ENCODE results near the gene PLEKHG4. TPM values are rescaled to one million over a fixed set of nuclear protein-coding genes. Genes with fewer than 3 reads are reported as not detected.

Gene PLEKHG4
- total RNA-seq, 1 experiment from 2014 or later: 38.5 TPM

- no peaks in the 10 kb centered on the region for H3K9me3 ChIP-seq (ENCODE audit: control insufficient read depth in 1 of 2, insufficient read depth in 1 of 2, low read depth in 1 of 2, low read length in 2 of 2)
- no peak for TF ChIP-seq FOSL1 (IDR thresholded peaks at IDR 0.05; ENCODE audit: low read depth)
- TF ChIP-seq SIN3A (IDR thresholded peaks at IDR 0.05; ENCODE audit: low read depth): no peak
- no peak for TF ChIP-seq CTCF (IDR thresholded peaks at IDR 0.05 in 2 of 3, conservative IDR thresholded peaks at IDR 0.05 in 1 of 3; ENCODE audit: borderline replicate concordance in 1 of 3, insufficient read depth in 1 of 3, low read depth in 2 of 3, low read length in 2 of 3)
- no peak for TF ChIP-seq POLR2A (IDR thresholded peaks at IDR 0.05; ENCODE audit: borderline replicate concordance, extremely low read depth, insufficient read depth, insufficient read length)
- no peak for TF ChIP-seq RAD21 (IDR thresholded peaks at IDR 0.05; ENCODE audit: low read depth)
- TF ChIP-seq ZFX (IDR thresholded peaks at IDR 0.05): no peak
- TF ChIP-seq EZH2 (IDR thresholded peaks at IDR 0.05): no peak
- no peak for TF ChIP-seq EGR1 (IDR thresholded peaks at IDR 0.05; ENCODE audit: low read depth)
- no peak for TF ChIP-seq SP1 (IDR thresholded peaks at IDR 0.05; ENCODE audit: low read depth)
- no peak for TF ChIP-seq ZNF274 (IDR thresholded peaks at IDR 0.05; ENCODE audit: low read depth, low read length)
- no peak for TF ChIP-seq SRF (IDR thresholded peaks at IDR 0.05; ENCODE audit: low read depth)
- no peak for TF ChIP-seq TCF7L2 (IDR thresholded peaks at IDR 0.05; ENCODE audit: borderline replicate concordance, extremely low read depth, insufficient read depth, insufficient read length)
- TF ChIP-seq CEBPB (IDR thresholded peaks at IDR 0.05; ENCODE audit: low read depth): no peak
- BruUV-seq (replicated peaks): no TSS peak
- H3K9me2 ChIP-seq (ENCODE audit: insufficient read depth): no peaks in the 10 kb centered on the region
- no peak overlapping the region for H2AFZ ChIP-seq (ENCODE audit: low read depth, low read length, poor library complexity, severe bottlenecking)
- peaks cover 17% of the 10 kb centered on the region for H3K79me2 ChIP-seq (ENCODE audit: insufficient read depth, low read length)
- no peaks in the 10 kb centered on the region for H3K27me3 ChIP-seq (ENCODE audit: insufficient read depth, low read length)
- peak overlapping the region; percentile 71 to 92 for H3K4me3 ChIP-seq (replicated peaks in 1 of 2; ENCODE audit: low read depth in 1 of 2, low read length in 2 of 2)
- intact Hi-C loops (cut with micrococcal nuclease): loop anchor here (5.0 kb wide), 1 partner anchor 168 kb away; the partner anchor contains the start of gene ZDHHC1
- ChIA-PET CTCF (interaction anchor here (4.4 kb wide), 1 partner anchor 11 kb away, joined by 17 read pairs; no protein-coding TSS in a partner anchor), POLR2A (interaction anchor here (1.1 kb wide), 1 partner anchor 13 kb away, joined by 3 read pairs; no protein-coding TSS in a partner anchor), RAD21 (ENCODE audit: low non-redundant PET in 1 of 2, low total read pairs in 2 of 2, uncharacterized antibody in 2 of 2, unreplicated experiment in 2 of 2) (no interaction called here)
- no peaks in the 10 kb centered on the region for H3K36me3 ChIP-seq (ENCODE audit: control insufficient read depth in 1 of 2, insufficient read depth in 2 of 2, low read length in 2 of 2)
- H3K4me2 ChIP-seq (ENCODE audit: low read length): peak overlapping the region; percentile 94
- H4K20me1 ChIP-seq (ENCODE audit: insufficient read depth): no peaks in the 10 kb centered on the region
- ATAC-seq (no peak), DNase-seq (ENCODE audit: low read depth, low spot score) (no peak)
- H3K9ac ChIP-seq (ENCODE audit: low read length): peak overlapping the region; percentile 87
- H3K4me1 ChIP-seq (ENCODE audit: control insufficient read depth in 1 of 2, insufficient read depth in 2 of 2, low read length in 2 of 2): peaks cover 21 to 45% of the 10 kb centered on the region in 2 experiments
- peak overlapping the region; percentile 92; the same call in 1 of the 2 replicates for H3K27ac ChIP-seq (ENCODE audit: low read depth, low read length)
Observed at GRCh38 chr16:67249178-67250044, 29.9 kb upstream of the PLEKHG4 start.

All from HCT116 (cell line).